Right cardiac atrium (tissue), 5 donors: ENCODE results near the gene FTO. TPM values are rescaled to one million over a fixed set of nuclear protein-coding genes. Genes with fewer than 3 reads are reported as not detected.
"Not testable (repeated sequence)": the region's sequence is repeated elsewhere in the genome, so short reads cannot be mapped to it uniquely, and the experiment has no call there.

Source experiments
- ATAC-seq, 2 donors: fragments of 200-7000 bp; cut with Tn5 transposase; one replicate each; pipeline versions ENCODE4 v1.8.0 to v1.9.1; 2020; ENCODE audit warnings: moderate library complexity in 2 of 2, mild to moderate bottlenecking in 1 of 2
- DNase-seq, 3 donors: peaks; one replicate each; pipeline ENCODE4 v3.0.0-alpha.2; 2020
- H3K27ac ChIP-seq: one replicate; pipeline ENCODE4 v1.5.1; 2013; ENCODE audit warnings: mild to moderate bottlenecking, low read length, control low read depth, moderate library complexity
- H3K27me3 ChIP-seq: one replicate; pipeline ENCODE4 v1.6.1; 2013; ENCODE audit not compliant: control insufficient read depth, insufficient read depth
- H3K4me1 ChIP-seq: one replicate; pipeline ENCODE4 v1.6.1; 2013; ENCODE audit warnings: low read length; ENCODE audit not compliant: control insufficient read depth, insufficient read depth
- H3K4me3 ChIP-seq: one replicate; pipeline ENCODE4 v1.5.1; 2013; ENCODE audit warnings: low read length, control low read depth
- H3K9me3 ChIP-seq: one replicate; pipeline ENCODE4 v1.6.1; 2013; ENCODE audit warnings: low read length; ENCODE audit not compliant: control insufficient read depth
- WGBS: extraction: QIAGEN DNeasy Blood & Tissue Kit; methylation state at CpG from one replicate; pipeline ENCODE4 v1.1.7; 2013; 5-methylcytosine and 5-hydroxymethylcytosine counted together
- intact Hi-C, 4 donors: fragments of 100-400 bp; cut with DNase I; formaldehyde crosslinking; loops; one replicate each; pipeline versions ENCODE4 v1.11.0 to v1.14.0; 2022 to 2023
- polyA plus RNA-seq: library from polyadenylated mRNA; stranded (reverse); fragments of 200-250 nt; gene quantifications from one replicate; pipeline ENCODE4 v1.2.3, GENCODE V29; 2013
- total RNA-seq, 4 donors: library from RNA; stranded (reverse); fragmentation: NEBNext Ultra II Directional; extraction: Animal tissue kit (Norgen Biotek cat#: 25700); gene quantifications; one replicate each; pipeline ENCODE4 v1.2.1, GENCODE V29; 2021
- donor health status: healthy with polysubstance abuse.
- donor health status: DM: no; HTN: yes; CAD: no.
- donor health status: DM: no; HTN: no; CAD: no.
- donor health status: DM: no; HTN: yes; CAD: no; lungs with severe emphysema.
- donor health status: DM: yes; HTN: yes; CAD: no.

Gene FTO
- total and polyA plus RNA-seq, 5 donors = 21.9 to 86.3 (median 78.2) TPM

DNA sequence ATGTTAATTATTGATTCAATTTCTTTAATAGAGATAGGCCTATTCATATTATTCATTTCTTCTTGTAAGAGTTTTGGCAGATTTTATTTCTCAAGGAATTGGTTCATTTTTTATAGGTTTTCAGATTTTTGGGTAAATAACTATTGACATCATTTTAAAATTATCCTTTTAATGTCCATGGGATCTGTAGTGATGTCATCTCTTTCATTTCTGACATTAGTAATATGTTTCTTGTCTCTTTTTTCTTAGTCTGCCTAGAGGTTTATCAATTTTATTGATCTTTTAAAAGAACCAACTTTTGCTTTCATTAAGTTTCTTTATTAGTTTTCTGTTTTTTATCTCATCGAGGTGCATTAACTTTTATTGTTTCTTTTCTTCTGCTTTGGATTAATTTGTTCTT, 162.6 kb downstream of the FTO start:
- no peaks in the 10 kb centered on the region for H3K4me1 ChIP-seq
- DNase-seq (no peak), ATAC-seq (no peak)
- no peak overlapping the region for H3K27ac ChIP-seq
- WGBS = 96% methylated on average over 1 of the region's 1 CpG
- no peaks in the 10 kb centered on the region for H3K27me3 ChIP-seq
- intact Hi-C loops = no loop called here
- no peak overlapping the region for H3K4me3 ChIP-seq
- no peaks in the 10 kb centered on the region for H3K9me3 ChIP-seq

- no peak for DNase-seq
- H3K27ac ChIP-seq = no peak overlapping the region
- H3K9me3 ChIP-seq = no peaks in the 10 kb centered on the region
- no peaks in the 10 kb centered on the region for H3K4me1 ChIP-seq
- WGBS = 98% methylated on average over 1 of the region's 1 CpG
- ATAC-seq = no peak
- no peaks in the 10 kb centered on the region for H3K27me3 ChIP-seq
- intact Hi-C loops = no loop called here
- no peak overlapping the region for H3K4me3 ChIP-seq
Observed at GRCh38 chr16:53870831-53871230, 166.9 kb downstream of the FTO start.

DNA sequence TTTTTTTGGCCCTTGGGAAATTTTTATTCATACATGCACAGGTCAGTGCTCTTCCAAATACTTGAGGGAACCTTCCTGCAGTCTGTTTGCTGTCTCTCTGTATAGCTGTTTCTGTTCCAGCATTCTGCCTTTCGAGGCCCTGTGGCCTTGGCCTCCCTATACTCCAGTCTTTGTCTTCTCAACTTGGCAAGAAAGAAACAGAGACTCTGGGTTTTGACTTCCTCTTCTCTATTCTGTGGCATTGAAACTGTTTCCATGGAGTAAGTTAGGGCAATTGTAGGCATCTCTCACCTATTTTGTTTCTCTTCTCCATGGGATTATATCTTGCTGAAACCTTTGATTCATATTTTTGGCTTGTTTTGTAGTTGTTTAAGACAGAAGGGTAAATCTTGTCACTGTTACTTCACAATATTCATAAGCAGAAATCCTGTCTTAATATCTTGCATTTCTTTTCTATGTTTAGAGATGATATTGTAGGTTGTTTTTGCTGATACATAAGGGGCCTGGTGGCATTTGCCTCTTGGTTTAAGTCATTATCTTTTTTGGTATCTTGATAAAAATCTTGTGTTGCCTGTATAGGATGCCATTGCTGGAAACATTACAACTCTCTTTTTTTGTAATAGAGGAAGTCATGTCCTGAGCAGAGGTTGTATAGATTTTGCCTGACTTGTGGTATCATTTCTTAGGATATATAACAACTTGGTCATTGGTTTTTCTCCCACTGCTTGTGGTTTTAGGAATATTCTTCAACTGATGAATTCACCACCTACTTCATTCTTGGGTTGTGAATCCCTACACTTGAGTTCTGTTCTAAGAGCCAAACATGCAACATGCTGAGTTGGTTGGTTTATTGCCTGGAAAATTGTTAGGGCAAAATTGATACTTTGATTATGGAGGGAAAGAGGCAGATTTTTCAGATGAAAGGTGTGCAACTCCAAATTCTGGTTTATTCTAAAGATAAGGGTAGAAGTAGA, 168.6 kb downstream of the FTO start:
- intact Hi-C loops = no loop called here
- ATAC-seq (no peak), DNase-seq (no peak)
- Histone ChIP-seq H3K9me3 (no peaks in the 10 kb centered on the region), H3K4me3 (no peak overlapping the region), H3K27ac (no peak overlapping the region), H3K4me1 (no peaks in the 10 kb centered on the region), H3K27me3 (no peaks in the 10 kb centered on the region)
- 63% methylated on average over 1 of the region's 1 CpG for WGBS

DNA sequence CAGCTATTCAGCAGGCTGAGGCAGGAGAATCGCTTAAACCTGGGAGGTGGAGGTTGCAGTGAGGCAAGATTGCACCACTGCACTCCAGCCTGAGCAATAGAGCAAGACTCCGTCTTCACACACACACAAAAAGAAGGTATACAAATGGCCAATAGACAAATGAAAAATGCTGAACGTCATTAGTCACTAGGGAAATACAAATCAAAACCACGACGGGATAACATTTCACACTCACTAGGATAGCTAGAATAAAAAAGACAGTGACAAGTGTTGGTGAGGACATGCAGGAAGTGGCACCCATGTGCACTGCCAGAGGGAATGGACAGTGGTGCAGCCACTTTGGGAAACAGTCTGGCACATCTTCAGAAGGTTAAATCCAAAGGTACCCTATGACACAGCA, 172.9 kb downstream of the FTO start:
- intact Hi-C loops = no loop called here
- H3K27ac ChIP-seq = no peak overlapping the region
- ATAC-seq = no peak

GRCh38 chr16:53878216-53878615, 174.3 kb downstream of the FTO start:
- Histone ChIP-seq H3K4me1 (no peaks in the 10 kb centered on the region), H3K4me3 (no peak overlapping the region), H3K9me3 (no peaks in the 10 kb centered on the region), H3K27me3 (no peaks in the 10 kb centered on the region), H3K27ac (no peak overlapping the region)
- DNase-seq = no peak
- 89% methylated on average over 4 of the region's 4 CpGs for WGBS
- ATAC-seq = no peak
- intact Hi-C loops = no loop called here

More for the DNA sequence above, 172.9 kb downstream of the FTO start:
- no peak for DNase-seq
- H3K4me3 ChIP-seq = no peak overlapping the region
- no peaks in the 10 kb centered on the region for H3K9me3 ChIP-seq
- no peaks in the 10 kb centered on the region for H3K27me3 ChIP-seq
- WGBS = 90% methylated on average over 5 of the region's 5 CpGs
- H3K4me1 ChIP-seq = no peaks in the 10 kb centered on the region

GRCh38 chr16:53881371-53881770, 177.4 kb downstream of the FTO start:
- DNase-seq (no peak), ATAC-seq (peak in 1 of 2 donors; percentile 29)
- no peaks in the 10 kb centered on the region for H3K4me1 ChIP-seq
- H3K27ac ChIP-seq = no peak overlapping the region
- intact Hi-C loops = no loop called here
- 80% methylated on average over 2 of the region's 2 CpGs for WGBS
- H3K4me3 ChIP-seq = no peak overlapping the region
- no peaks in the 10 kb centered on the region for H3K27me3 ChIP-seq
- no peaks in the 10 kb centered on the region for H3K9me3 ChIP-seq

GRCh38 chr16:53882310-53882709, 178.4 kb downstream of the FTO start:
- no peaks in the 10 kb centered on the region for H3K27me3 ChIP-seq
- H3K9me3 ChIP-seq = no peaks in the 10 kb centered on the region
- no peak overlapping the region for H3K27ac ChIP-seq
- no peaks in the 10 kb centered on the region for H3K4me1 ChIP-seq
- intact Hi-C loops = no loop called here
- no peak for DNase-seq
- WGBS = 96% methylated on average over 1 of the region's 1 CpG
- ATAC-seq = no peak
- no peak overlapping the region for H3K4me3 ChIP-seq

GRCh38 chr16:53884748-53885147, 180.8 kb downstream of the FTO start:
- Histone ChIP-seq H3K4me3 (no peak overlapping the region), H3K4me1 (no peaks in the 10 kb centered on the region), H3K27me3 (no peaks in the 10 kb centered on the region), H3K27ac (no peak overlapping the region), H3K9me3 (no peaks in the 10 kb centered on the region)
- intact Hi-C loops = no loop called here
- DNase-seq (no peak), ATAC-seq (no peak)
- 95% methylated on average over 4 of the region's 4 CpGs for WGBS

DNA sequence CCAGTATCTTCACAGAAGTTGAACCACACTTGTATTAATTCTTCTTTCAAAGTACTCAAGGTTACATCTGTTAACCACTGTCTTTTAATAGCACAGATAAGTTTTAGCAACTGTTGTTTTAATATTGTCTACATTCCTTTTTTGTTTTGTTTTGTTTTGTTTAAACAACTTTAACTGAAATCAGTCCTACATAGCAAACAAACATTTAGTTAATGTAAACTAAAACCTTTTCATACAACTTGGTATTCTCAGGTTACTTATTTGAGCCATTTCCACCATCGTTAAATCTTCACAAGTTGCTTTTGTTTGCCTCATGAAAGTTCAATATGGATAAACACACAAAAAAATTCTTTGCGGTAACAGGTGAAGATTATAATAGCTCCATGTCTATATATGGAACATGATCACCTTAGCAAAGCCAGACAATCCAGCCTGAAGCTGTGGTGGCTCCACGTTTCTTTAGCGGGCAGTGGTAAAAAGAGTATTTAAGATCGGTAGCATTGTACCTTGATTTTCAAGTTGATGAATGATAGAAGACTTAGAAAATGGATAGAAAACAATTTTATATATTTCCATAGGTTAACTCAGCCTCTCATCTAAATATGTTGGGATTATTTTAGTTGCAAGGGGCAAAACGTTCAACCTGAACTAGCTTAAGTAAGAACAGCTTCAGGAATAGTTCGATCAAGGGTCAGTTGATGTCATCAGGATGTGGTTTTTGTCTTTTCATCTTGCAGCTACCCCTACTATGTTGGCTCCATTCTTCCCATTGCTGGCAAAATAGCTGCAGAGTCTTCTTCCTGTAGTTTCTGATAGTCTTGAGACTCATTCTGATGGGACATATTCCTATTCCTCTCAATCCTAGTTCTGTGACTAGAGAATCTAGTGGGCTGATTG, 182.8 kb downstream of the FTO start:
- H3K4me1 ChIP-seq = no peaks in the 10 kb centered on the region
- DNase-seq (no peak), ATAC-seq (no peak)
- H3K27me3 ChIP-seq = no peaks in the 10 kb centered on the region
- intact Hi-C loops = no loop called here
- no peaks in the 10 kb centered on the region for H3K9me3 ChIP-seq
- no peak overlapping the region for H3K4me3 ChIP-seq
- H3K27ac ChIP-seq = no peak overlapping the region
- 98% methylated on average over 7 of the region's 7 CpGs for WGBS

DNA sequence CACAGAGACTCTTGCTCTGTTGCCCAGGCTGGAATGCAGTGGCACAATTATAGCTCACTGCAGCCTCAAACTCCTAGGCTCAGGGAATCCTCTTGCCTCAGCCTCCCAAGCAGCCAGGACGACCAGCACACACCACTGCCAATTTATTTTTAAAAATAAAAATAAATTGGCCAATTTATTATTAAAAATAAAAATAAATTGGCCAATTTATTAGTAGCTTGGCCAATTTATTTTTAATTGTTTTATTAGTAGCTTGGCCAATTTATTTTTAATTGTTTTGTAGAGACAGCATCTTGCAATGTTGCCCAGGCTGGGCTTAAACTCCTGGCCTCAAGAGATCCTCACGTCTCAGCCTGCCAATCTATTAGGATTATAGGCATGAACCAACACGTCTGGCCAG, 184.3 kb downstream of the FTO start:
- H3K27ac ChIP-seq = no peak overlapping the region
- DNase-seq = no peak
- no peak for ATAC-seq
- 88% methylated on average over 3 of the region's 3 CpGs for WGBS
- H3K4me1 ChIP-seq = peaks cover 1% of the 10 kb centered on the region
- intact Hi-C loops = no loop called here
- H3K4me3 ChIP-seq = no peak overlapping the region
- H3K9me3 ChIP-seq = no peaks in the 10 kb centered on the region
- no peaks in the 10 kb centered on the region for H3K27me3 ChIP-seq

DNA sequence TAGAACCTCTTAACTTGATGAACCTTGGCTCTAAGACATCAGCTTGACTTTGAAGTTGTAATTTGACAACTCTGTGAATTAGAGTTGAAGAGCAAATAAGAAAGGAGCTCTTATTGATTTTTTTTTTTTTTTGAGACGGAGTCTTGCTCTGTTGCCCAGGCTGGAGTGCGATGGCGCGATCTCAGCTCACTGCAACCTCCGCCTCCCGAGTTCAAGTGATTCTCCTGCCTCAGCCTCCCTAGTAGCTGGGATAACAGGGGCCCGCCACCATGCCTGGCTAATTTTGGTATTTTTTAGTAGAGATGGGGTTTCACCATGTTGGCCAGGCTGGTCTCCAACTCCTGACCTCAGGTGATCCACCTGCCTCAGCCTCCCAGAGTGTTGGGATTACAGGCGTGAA, 186.9 kb downstream of the FTO start:
- H3K9me3 ChIP-seq, H3K27me3 ChIP-seq, H3K27ac ChIP-seq, H3K4me3 ChIP-seq, intact Hi-C loops, DNase-seq, ATAC-seq, H3K4me1 ChIP-seq: not testable (repeated sequence)
- 95% methylated on average over 8 of the region's 8 CpGs for WGBS
